ENCODE results near the gene RAP2A.

DNA sequence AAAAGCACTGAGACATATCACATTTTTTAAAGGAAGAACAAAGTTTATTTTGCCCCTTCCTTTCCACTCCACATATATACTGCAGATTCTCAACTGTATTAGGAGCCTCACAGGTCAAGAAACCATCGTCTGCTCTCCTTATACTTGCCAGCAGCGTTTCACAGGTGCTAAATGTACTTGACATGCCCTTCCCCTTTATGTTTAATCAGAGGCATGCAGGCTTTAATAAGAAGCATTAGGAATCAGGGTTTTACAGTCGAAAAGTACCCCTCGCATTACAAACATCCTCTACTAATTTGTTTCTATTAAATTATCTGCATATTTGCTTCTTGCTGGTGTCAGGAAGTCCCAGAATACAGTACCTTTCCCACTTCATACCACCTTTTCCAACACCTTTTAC is 3.7 kb upstream of the RAP2A start:
- TF ChIP-seq CTCF (IDR thresholded peaks at IDR 0.05) (no peak), POLR2A (IDR thresholded peaks at IDR 0.05) (no peak)

Data from uterus (tissue), 2 donors.